BLaER1 (cell line): ENCODE results near the gene DAZAP1.

Experiments
- H3K27ac ChIP-seq: shearing (Covaris generic); formaldehyde crosslinking; 2 replicates; pipeline ENCODE4 v1.8.1; 2022
- H3K27me3 ChIP-seq: shearing (Covaris generic); formaldehyde crosslinking; 2 replicates; pipeline ENCODE4 v1.8.1; 2022
- H3K36me3 ChIP-seq: shearing (Covaris generic); formaldehyde crosslinking; 2 replicates; pipeline ENCODE4 v1.8.1; 2022
- H3K4me1 ChIP-seq: shearing (Covaris generic); formaldehyde crosslinking; 2 replicates; pipeline ENCODE4 v1.8.1; 2022
- H3K4me2 ChIP-seq: shearing (Covaris generic); formaldehyde crosslinking; 2 replicates; pipeline ENCODE4 v1.8.1; 2022
- H3K4me3 ChIP-seq: shearing (Covaris generic); formaldehyde crosslinking; 2 replicates; pipeline ENCODE4 v1.8.1; 2022
- H3K9ac ChIP-seq: shearing (Covaris generic); formaldehyde crosslinking; 2 replicates; pipeline ENCODE4 v1.8.1; 2022
- H3K9me3 ChIP-seq: shearing (Covaris generic); formaldehyde crosslinking; 2 replicates; pipeline ENCODE4 v1.8.1; 2022
- H4K20me1 ChIP-seq: shearing (Covaris generic); formaldehyde crosslinking; 2 replicates; pipeline ENCODE4 v1.8.1; 2022
- Cebpa-rat ChIP-seq: shearing (Covaris generic); IDR thresholded peaks from 2 replicates; pipeline ENCODE4 v1.8.1; 2022

DAZAP1 gene

GRCh38 chr19:1423436-1424191, 16.2 kb downstream of the DAZAP1 start:
- H3K4me2 ChIP-seq, result peak overlapping the region; percentile 83
- peaks cover 77% of the 10 kb centered on the region for H3K36me3 ChIP-seq
- H4K20me1 ChIP-seq, result peaks cover 100% of the 10 kb centered on the region
- peak overlapping the region; percentile 48; the same call in 1 of the 2 replicates for H3K9ac ChIP-seq
- H3K4me1 ChIP-seq, result peaks cover 74% of the 10 kb centered on the region
- TF ChIP-seq Cebpa-rat, result no peak
- peak overlapping the region; percentile 41; the same call in 1 of the 2 replicates for H3K27ac ChIP-seq
- H3K27me3 ChIP-seq, result no peaks in the 10 kb centered on the region
- no peak overlapping the region for H3K4me3 ChIP-seq
- H3K9me3 ChIP-seq, result no peaks in the 10 kb centered on the region

DNA sequence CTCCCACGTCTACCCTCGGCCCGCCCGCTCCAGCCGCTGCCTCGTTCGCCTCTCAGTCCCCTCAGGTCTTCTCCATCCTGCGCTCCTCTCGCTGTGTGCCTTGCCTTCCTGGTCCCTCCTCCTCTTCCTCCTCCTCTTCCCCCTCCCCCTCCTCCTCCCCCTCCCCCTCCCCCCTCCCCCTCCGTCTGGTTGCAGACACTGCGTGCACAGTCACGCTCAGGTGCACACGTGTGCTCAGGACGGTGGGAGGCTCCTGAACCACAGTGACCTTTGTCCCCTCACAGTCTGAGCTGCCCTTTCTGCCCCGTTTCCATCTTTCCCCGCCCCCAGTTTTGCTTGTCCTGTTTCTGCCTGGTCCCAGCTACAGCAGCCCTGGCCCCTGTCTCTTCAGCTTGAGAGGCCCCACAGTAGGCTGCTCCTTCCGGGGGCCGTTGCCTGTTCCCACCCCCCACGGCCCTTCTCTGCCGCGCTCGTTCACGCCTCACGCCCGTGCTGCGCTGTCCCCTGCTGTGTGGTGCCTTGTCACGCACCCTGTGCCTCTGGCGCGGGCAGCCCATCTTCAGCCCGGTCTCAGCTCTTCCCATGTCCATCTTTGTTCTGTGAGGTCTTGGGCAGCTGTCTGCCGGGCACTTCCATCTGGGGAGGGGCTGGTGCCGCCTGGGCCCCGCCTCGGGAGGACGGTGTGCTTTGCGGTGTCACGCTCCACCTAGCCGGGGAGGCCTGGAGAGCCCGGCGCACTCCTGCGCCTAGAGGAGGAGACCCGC, 17.0 kb downstream of the DAZAP1 start:
- Histone ChIP-seq H3K27ac (peak overlapping the region; percentile 41; the same call in 1 of the 2 replicates), H3K9ac (peak overlapping the region; percentile 48; the same call in 1 of the 2 replicates), H3K36me3 (peaks cover 77% of the 10 kb centered on the region), H3K9me3 (no peaks in the 10 kb centered on the region), H3K4me3 (no peak overlapping the region), H3K4me2 (peak overlapping the region; percentile 94), H3K27me3 (no peaks in the 10 kb centered on the region), H4K20me1 (peaks cover 100% of the 10 kb centered on the region), H3K4me1 (peaks cover 82% of the 10 kb centered on the region)
- no peak for TF ChIP-seq Cebpa-rat

DNA sequence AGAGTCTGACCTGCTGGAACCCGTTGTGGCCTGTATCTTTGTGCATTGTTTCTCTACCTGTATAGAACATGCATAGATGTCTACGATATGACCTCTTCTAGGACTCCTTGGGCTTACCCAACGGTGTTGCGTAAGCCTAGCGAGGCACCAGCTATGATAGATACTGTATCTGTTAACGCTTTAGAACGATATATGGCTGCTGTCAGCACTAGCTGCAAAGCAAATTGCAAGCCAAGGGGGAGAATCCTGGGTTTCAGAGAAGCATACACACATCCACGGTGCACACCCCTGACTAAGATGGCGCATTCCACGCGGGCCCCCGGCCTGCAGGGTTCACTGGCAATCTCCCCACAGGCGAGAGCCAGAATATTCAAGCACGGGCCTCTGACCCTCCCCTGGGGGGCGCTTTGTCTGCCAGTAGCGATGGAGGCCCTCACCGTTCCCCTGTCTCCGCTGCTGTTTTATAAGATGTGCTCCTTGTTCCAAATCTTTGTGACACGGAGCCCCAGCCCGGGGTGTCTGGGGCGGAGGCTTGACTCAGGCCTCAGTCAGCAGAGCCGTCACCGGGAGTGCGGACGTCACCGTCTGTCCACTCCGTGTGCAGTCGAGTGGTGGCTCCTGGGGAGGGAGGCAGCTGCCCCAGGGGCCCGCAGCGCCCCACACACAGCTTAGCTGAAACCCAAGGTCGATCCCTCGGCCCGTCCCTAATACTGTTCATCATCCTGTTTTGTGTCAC, 17.9 kb downstream of the DAZAP1 start:
- Histone ChIP-seq H3K4me3 (no peak overlapping the region), H3K9me3 (no peaks in the 10 kb centered on the region), H3K27ac (no peak overlapping the region), H3K27me3 (no peaks in the 10 kb centered on the region), H4K20me1 (peaks cover 100% of the 10 kb centered on the region), H3K4me2 (peak overlapping the region; percentile 94), H3K36me3 (peaks cover 78% of the 10 kb centered on the region), H3K9ac (peak overlapping the region; percentile 63), H3K4me1 (peaks cover 89% of the 10 kb centered on the region)
- TF ChIP-seq Cebpa-rat, result peak; percentile 79

DNA sequence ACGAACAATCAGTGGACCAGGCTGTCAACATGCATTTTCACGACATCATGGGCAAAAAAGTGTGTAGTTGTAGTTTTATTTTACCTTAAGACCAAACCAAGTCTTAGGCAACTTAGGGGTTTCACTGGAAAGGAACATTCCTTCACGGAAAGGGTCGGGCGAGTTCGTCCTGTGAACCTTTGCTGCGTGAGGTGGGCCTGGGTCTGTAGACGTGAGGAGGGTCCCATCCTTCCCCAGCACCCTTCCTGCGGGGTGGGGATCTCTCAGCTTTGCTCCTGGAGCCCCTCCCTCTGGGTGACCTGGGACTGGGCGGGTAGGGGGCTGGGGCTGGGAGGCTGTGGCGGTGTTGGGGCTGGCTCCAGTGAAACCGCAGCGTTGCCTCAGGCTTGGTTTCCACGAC, 18.5 kb downstream of the DAZAP1 start:
- peaks cover 78% of the 10 kb centered on the region for H3K36me3 ChIP-seq
- TF ChIP-seq Cebpa-rat, result no peak
- peak overlapping the region; percentile 94 for H3K4me2 ChIP-seq
- H3K27ac ChIP-seq, result peak overlapping the region; percentile 47; the same call in 1 of the 2 replicates
- peak overlapping the region; percentile 63 for H3K9ac ChIP-seq
- peaks cover 99% of the 10 kb centered on the region for H4K20me1 ChIP-seq
- no peak overlapping the region for H3K4me3 ChIP-seq
- no peaks in the 10 kb centered on the region for H3K27me3 ChIP-seq
- no peaks in the 10 kb centered on the region for H3K9me3 ChIP-seq
- H3K4me1 ChIP-seq, result peaks cover 89% of the 10 kb centered on the region

DNA sequence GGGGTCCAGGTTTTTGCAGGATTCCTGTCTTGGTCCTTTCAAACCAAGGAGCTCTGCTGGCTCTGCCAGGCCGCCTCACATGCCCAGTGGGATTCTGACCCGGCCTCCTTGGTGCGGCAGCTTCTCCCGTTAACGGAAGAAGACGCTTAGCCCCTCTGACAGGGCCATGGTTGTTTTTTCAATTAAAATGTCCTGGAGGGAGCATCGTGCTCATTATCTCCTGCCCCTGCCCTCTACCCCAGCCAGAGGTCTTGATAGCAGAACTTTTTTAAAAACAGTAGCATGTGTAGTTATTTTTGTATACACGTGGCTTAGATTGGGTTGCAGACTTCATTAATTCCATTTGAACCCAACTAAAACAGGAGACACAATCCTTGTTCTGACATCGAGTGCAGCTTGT, 19.4 kb downstream of the DAZAP1 start:
- TF ChIP-seq Cebpa-rat, result no peak
- no peaks in the 10 kb centered on the region for H3K27me3 ChIP-seq
- no peak overlapping the region for H3K4me3 ChIP-seq
- H3K4me2 ChIP-seq, result peak overlapping the region; percentile 94
- H3K9me3 ChIP-seq, result no peaks in the 10 kb centered on the region
- H3K4me1 ChIP-seq, result peaks cover 82% of the 10 kb centered on the region
- H4K20me1 ChIP-seq, result peaks cover 99% of the 10 kb centered on the region
- peaks cover 78% of the 10 kb centered on the region for H3K36me3 ChIP-seq
- peak overlapping the region; percentile 58 for H3K27ac ChIP-seq
- H3K9ac ChIP-seq, result peak overlapping the region; percentile 63; the same call in 1 of the 2 replicates

- Histone ChIP-seq H3K36me3 (peaks cover 78% of the 10 kb centered on the region), H3K9ac (peak overlapping the region; percentile 63; the same call in 1 of the 2 replicates), H3K27ac (peak overlapping the region; percentile 58), H3K4me3 (peak overlapping the region; percentile 43; the same call in 1 of the 2 replicates), H3K9me3 (no peaks in the 10 kb centered on the region), H3K4me2 (peak overlapping the region; percentile 94), H3K27me3 (no peaks in the 10 kb centered on the region), H3K4me1 (peaks cover 76% of the 10 kb centered on the region), H4K20me1 (peaks cover 99% of the 10 kb centered on the region)
- TF ChIP-seq Cebpa-rat, result no peak
These were observed 20.0 kb downstream of the DAZAP1 start for GRCh38 chr19:1427221-1427920.

DNA sequence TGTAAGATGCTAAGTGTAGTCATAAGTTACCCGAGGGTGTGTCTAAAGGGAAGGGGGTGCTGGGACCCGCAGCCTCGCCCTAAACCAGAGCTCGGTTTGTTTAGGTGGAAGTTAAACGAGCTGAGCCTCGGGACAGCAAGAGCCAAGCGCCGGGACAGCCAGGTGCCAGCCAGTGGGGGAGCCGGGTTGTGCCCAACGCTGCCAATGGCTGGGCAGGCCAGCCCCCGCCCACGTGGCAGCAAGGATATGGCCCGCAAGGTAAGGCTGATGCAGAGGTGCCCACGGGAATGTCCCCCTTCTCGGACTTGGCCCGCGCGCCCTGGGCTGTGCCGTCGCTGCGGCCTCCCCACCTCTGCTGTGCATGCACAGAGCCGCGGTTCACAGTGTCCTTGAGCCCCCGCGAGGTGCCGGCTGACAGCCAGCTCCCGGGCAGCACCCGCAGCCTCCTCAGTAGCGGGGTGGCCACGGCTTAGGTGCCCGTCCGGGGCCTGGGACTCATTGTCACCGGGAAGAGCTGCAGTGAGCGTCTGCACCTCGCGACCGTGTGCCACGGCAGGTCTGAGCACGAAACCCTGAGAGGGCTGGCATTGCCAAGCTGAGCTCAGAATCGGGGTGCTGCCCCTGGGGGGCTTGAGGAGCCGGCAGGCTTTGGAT, 21.5 kb downstream of the DAZAP1 start:
- Histone ChIP-seq H3K9ac (peak overlapping the region; percentile 63; the same call in 1 of the 2 replicates), H3K27me3 (no peaks in the 10 kb centered on the region), H3K4me1 (peaks cover 63% of the 10 kb centered on the region), H3K27ac (peak overlapping the region; percentile 58), H3K36me3 (peaks cover 78% of the 10 kb centered on the region), H3K9me3 (no peaks in the 10 kb centered on the region), H3K4me2 (peak overlapping the region; percentile 94), H4K20me1 (peaks cover 99% of the 10 kb centered on the region), H3K4me3 (no peak overlapping the region)
- TF ChIP-seq Cebpa-rat, result no peak

GRCh38 chr19:1429750-1430149, 22.4 kb downstream of the DAZAP1 start:
- peak overlapping the region; percentile 43; the same call in 1 of the 2 replicates for H3K9ac ChIP-seq
- no peak for TF ChIP-seq Cebpa-rat
- no peaks in the 10 kb centered on the region for H3K27me3 ChIP-seq
- peak overlapping the region; percentile 58 for H3K27ac ChIP-seq
- peaks cover 80% of the 10 kb centered on the region for H3K36me3 ChIP-seq
- H3K4me2 ChIP-seq, result peak overlapping the region; percentile 94; the same call in 1 of the 2 replicates
- no peak overlapping the region for H3K4me3 ChIP-seq
- H3K4me1 ChIP-seq, result peaks cover 58% of the 10 kb centered on the region
- H4K20me1 ChIP-seq, result peaks cover 99% of the 10 kb centered on the region
- no peaks in the 10 kb centered on the region for H3K9me3 ChIP-seq

- 0 out of 2 replicates have a peak overlapping the region, but pooled peaks have one; percentile 43 for H3K9ac ChIP-seq
- H3K27me3 ChIP-seq, result no peaks in the 10 kb centered on the region
- no peak for TF ChIP-seq Cebpa-rat
- H3K4me3 ChIP-seq, result no peak overlapping the region
- peaks cover 53% of the 10 kb centered on the region for H3K4me1 ChIP-seq
- peaks cover 99% of the 10 kb centered on the region for H4K20me1 ChIP-seq
- no peak overlapping the region for H3K4me2 ChIP-seq
- H3K27ac ChIP-seq, result no peak overlapping the region
- peaks cover 79% of the 10 kb centered on the region for H3K36me3 ChIP-seq
- H3K9me3 ChIP-seq, result no peaks in the 10 kb centered on the region
These were observed 22.9 kb downstream of the DAZAP1 start for GRCh38 chr19:1430246-1430645.
